Measurements from ENCODE around the gene ACAP3.

ACAP3 gene

DNA sequence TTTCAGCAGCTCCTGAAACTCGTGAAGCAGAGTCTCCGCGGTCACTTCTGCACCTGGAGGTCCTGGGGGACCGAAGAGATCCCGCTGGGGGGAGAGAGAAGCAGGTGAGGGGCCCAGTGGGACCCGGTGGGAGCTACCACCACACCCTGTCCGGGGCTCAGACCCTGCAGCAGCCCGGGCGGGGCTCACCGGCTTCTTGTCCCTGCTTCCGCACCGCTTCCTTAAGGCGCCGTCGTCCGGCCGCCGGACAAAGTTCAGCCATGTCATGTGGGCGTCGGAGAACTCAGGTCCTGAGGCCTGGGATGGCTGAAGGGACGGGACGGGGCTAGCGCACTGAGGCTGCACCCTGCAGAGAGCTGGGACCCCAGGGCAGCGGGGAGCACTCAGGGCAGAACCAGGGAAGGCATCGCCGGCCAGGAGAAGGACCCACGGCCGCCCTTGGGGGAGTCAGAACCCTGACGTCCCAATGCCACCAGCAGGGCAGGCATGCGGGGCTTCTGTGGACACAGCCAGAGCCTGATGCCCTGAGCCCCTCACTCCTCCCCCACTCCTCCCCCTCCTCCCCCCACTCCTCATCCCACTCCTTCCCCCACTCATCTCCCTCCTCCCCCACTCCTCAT is 63.4 kb downstream of the ACAP3 start:
- Histone ChIP-seq H3K27ac (replicated peaks; ENCODE audit: low read length) (no peak overlapping the region), H3K9ac (ENCODE audit: low read depth, low read length, poor library complexity) (no peak overlapping the region), H3K9me3 (replicated peaks in 1 of 2; ENCODE audit: control insufficient read depth in 2 of 2, insufficient read depth in 1 of 2, low read depth in 1 of 2, low read length in 2 of 2) (no peaks in the 10 kb centered on the region), H2BK12ac (ENCODE audit: low read length) (no peak overlapping the region), H3K4ac (ENCODE audit: low read length) (no peak overlapping the region), H2BK5ac (ENCODE audit: low read length) (no peak overlapping the region), H2AK5ac (ENCODE audit: low read depth, low read length) (peak overlapping the region; percentile 40), H2BK120ac (ENCODE audit: low read depth, low read length) (no peak overlapping the region), H4K8ac (ENCODE audit: low read depth, low read length) (no peak overlapping the region), H4K91ac (ENCODE audit: low read depth, low read length, poor library complexity) (no peak overlapping the region), H3K4me2 (ENCODE audit: insufficient read depth, low read length, poor library complexity, severe bottlenecking) (no peak overlapping the region), H2BK15ac (ENCODE audit: low read length) (no peak overlapping the region), H2AFZ (ENCODE audit: low read length) (peak overlapping the region; percentile 17), H3K14ac (ENCODE audit: low read length) (no peak overlapping the region), H3K79me1 (ENCODE audit: low read depth, low read length) (peaks cover 2% of the 10 kb centered on the region), H3K36me3 (replicated peaks in 1 of 2; ENCODE audit: control insufficient read depth in 2 of 2, insufficient read depth in 2 of 2, low read length in 2 of 2) (no peaks in the 10 kb centered on the region), H3K27me3 (ENCODE audit: control insufficient read depth in 3 of 3, insufficient read depth in 3 of 3, low read depth in 1 of 3, low read length in 3 of 3) (peaks cover 0 to 21% (median 21%) of the 10 kb centered on the region in 3 experiments), H3K4me3 (ENCODE audit: low read length in 2 of 2) (no peak overlapping the region), H3K18ac (ENCODE audit: low read length) (peak overlapping the region; percentile 80), H3K23ac (ENCODE audit: low read depth, low read length, poor library complexity) (peak overlapping the region; percentile 80), H3K4me1 (ENCODE audit: control insufficient read depth in 2 of 2, insufficient read depth in 1 of 2, low read depth in 1 of 2, low read length in 2 of 2) (peaks cover 8 to 18% of the 10 kb centered on the region in 2 donors)
- WGBS, 2 donors (ENCODE audit: extremely low coverage in 2 of 2, insufficient read length in 2 of 2, insufficient replicate concordance in 1 of 2), result no CpG with 5 or more reads among the region's 30 CpGs
- no peak for DNase-seq (ENCODE audit: low spot score)

DNA sequence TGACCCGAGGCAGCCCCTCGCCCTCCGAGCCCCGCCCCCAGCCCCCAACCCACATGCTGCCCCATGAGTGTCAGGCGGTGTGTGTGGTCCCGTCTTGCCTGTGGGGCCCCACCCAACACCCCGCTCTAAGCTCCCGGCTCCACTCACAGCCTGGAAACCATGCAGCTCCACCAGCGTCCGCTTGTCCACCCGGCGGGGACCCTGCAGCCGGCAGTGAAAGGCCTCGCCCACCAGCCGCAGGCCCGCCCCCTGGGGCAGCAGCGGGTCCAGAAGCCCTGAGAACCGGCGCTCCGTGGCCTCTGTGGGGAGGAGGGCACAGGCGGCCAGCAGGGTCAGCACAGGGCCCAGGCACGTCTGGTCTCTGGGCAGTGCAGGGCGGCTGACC is 63.9 kb downstream of the ACAP3 start:
- WGBS, 2 donors (ENCODE audit: extremely low coverage in 2 of 2, insufficient read length in 2 of 2, insufficient replicate concordance in 1 of 2), result no CpG with 5 or more reads among the region's 23 CpGs
- H2BK5ac ChIP-seq (ENCODE audit: low read length), result peak overlapping the region; percentile 66
- H3K36me3 ChIP-seq (replicated peaks in 1 of 2; ENCODE audit: control insufficient read depth in 2 of 2, insufficient read depth in 2 of 2, low read length in 2 of 2), result no peaks in the 10 kb centered on the region
- H3K14ac ChIP-seq (ENCODE audit: low read length), result no peak overlapping the region
- H3K9ac ChIP-seq (ENCODE audit: low read depth, low read length, poor library complexity), result no peak overlapping the region
- no peak overlapping the region for H2BK15ac ChIP-seq (ENCODE audit: low read length)
- no peak overlapping the region for H3K4me3 ChIP-seq (ENCODE audit: low read length in 2 of 2)
- H2BK120ac ChIP-seq (ENCODE audit: low read depth, low read length), result no peak overlapping the region
- peak overlapping the region; percentile 28 for H3K18ac ChIP-seq (ENCODE audit: low read length)
- no peak overlapping the region for H2AFZ ChIP-seq (ENCODE audit: low read length)
- H2AK5ac ChIP-seq (ENCODE audit: low read depth, low read length), result peak overlapping the region; percentile 40
- peaks cover 0 to 21% (median 21%) of the 10 kb centered on the region in 3 experiments for H3K27me3 ChIP-seq (ENCODE audit: control insufficient read depth in 3 of 3, insufficient read depth in 3 of 3, low read depth in 1 of 3, low read length in 3 of 3)
- no peak overlapping the region for H4K8ac ChIP-seq (ENCODE audit: low read depth, low read length)
- H3K23ac ChIP-seq (ENCODE audit: low read depth, low read length, poor library complexity), result peak overlapping the region; percentile 80
- peaks cover 8 to 23% of the 10 kb centered on the region in 2 donors for H3K4me1 ChIP-seq (ENCODE audit: control insufficient read depth in 2 of 2, insufficient read depth in 1 of 2, low read depth in 1 of 2, low read length in 2 of 2)
- no peak overlapping the region for H3K4ac ChIP-seq (ENCODE audit: low read length)
- no peak overlapping the region for H3K27ac ChIP-seq (replicated peaks; ENCODE audit: low read length)
- no peak overlapping the region for H3K4me2 ChIP-seq (ENCODE audit: insufficient read depth, low read length, poor library complexity, severe bottlenecking)
- no peaks in the 10 kb centered on the region for H3K9me3 ChIP-seq (replicated peaks in 1 of 2; ENCODE audit: control insufficient read depth in 2 of 2, insufficient read depth in 1 of 2, low read depth in 1 of 2, low read length in 2 of 2)
- no peak for DNase-seq (ENCODE audit: low spot score)
- H3K79me1 ChIP-seq (ENCODE audit: low read depth, low read length), result peaks cover 2% of the 10 kb centered on the region
- no peak overlapping the region for H4K91ac ChIP-seq (ENCODE audit: low read depth, low read length, poor library complexity)
- H2BK12ac ChIP-seq (ENCODE audit: low read length), result no peak overlapping the region

DNA sequence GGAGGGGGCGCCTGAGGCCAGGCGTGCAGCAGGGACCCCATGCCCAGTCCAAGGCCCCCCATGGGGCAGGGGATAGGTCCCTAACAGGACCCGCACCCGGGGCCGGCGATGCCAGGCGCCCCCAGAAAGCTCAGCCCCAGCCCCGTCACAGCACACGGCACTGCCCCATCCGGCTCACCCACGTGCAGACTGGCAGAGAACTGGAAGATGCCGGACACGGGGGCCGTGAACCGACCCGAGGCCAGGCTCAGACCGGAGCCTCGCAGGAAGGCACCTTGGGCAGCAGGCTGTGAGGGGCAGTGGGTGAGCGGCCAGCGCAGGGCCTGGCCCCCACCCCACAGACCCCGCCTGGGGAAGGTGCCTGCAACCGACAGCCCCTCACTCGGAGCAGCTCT is 64.5 kb downstream of the ACAP3 start:
- Histone ChIP-seq H3K36me3 (replicated peaks in 1 of 2; ENCODE audit: control insufficient read depth in 2 of 2, insufficient read depth in 2 of 2, low read length in 2 of 2) (no peaks in the 10 kb centered on the region), H2AK5ac (ENCODE audit: low read depth, low read length) (no peak overlapping the region), H3K9me3 (replicated peaks in 1 of 2; ENCODE audit: control insufficient read depth in 2 of 2, insufficient read depth in 1 of 2, low read depth in 1 of 2, low read length in 2 of 2) (no peaks in the 10 kb centered on the region), H3K4me2 (ENCODE audit: insufficient read depth, low read length, poor library complexity, severe bottlenecking) (no peak overlapping the region), H2BK5ac (ENCODE audit: low read length) (peak overlapping the region; percentile 66), H3K9ac (ENCODE audit: low read depth, low read length, poor library complexity) (no peak overlapping the region), H4K8ac (ENCODE audit: low read depth, low read length) (no peak overlapping the region), H4K91ac (ENCODE audit: low read depth, low read length, poor library complexity) (no peak overlapping the region), H3K27me3 (ENCODE audit: control insufficient read depth in 3 of 3, insufficient read depth in 3 of 3, low read depth in 1 of 3, low read length in 3 of 3) (peaks cover 0 to 21% (median 21%) of the 10 kb centered on the region in 3 experiments), H3K23ac (ENCODE audit: low read depth, low read length, poor library complexity) (no peak overlapping the region), H2BK15ac (ENCODE audit: low read length) (no peak overlapping the region), H3K4me3 (ENCODE audit: low read length in 2 of 2) (no peak overlapping the region), H2BK12ac (ENCODE audit: low read length) (peak overlapping the region; percentile 10), H3K4me1 (ENCODE audit: control insufficient read depth in 2 of 2, insufficient read depth in 1 of 2, low read depth in 1 of 2, low read length in 2 of 2) (peaks cover 10 to 23% of the 10 kb centered on the region in 2 donors), H3K4ac (ENCODE audit: low read length) (no peak overlapping the region), H3K18ac (ENCODE audit: low read length) (peak overlapping the region; percentile 57), H3K79me1 (ENCODE audit: low read depth, low read length) (peaks cover 2% of the 10 kb centered on the region), H3K14ac (ENCODE audit: low read length) (no peak overlapping the region), H3K27ac (replicated peaks; ENCODE audit: low read length) (no peak overlapping the region), H2AFZ (ENCODE audit: low read length) (no peak overlapping the region), H2BK120ac (ENCODE audit: low read depth, low read length) (no peak overlapping the region)
- no CpG with 5 or more reads among the region's 23 CpGs for WGBS, 2 donors (ENCODE audit: extremely low coverage in 2 of 2, insufficient read length in 2 of 2, insufficient replicate concordance in 1 of 2)
- no peak for DNase-seq (ENCODE audit: low spot score)

DNA sequence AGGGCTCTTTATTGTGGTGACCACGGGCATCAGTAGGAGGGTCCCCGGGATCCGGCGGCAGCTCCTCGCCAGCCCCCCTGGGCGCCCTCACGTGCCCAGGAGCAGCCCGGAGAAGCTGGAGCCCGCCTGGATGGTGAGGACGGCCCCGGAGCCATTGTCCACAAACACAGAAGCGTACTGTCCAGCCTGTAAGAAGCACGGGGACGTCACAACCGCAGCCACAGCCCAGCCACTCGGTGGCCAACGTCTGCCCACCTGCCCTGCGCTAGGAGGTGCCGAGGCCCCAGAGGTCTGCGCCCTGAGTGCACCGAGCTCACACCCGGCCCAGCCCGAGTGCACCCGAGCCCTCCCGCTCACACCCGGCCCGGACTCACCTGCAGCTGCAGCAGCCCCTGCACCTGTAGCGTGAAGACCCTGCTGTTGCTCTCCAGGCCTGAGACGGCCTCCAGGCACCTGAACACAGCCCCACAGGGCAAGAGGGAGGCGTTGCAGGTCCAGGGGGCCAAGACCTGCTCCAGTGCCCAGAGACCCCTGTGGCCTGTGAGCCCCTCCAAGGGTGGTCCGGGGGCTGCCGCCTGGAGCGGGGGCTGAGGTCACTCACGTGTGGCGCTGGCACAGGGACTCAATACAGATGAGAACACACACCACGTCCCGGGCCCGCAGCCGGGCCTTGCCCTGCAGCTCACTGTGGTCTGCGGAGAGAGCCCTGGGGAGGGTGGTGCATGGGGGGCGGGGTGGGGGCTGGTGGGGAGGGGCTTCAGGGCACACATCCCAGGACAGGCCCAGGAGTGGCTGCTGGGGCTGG is 65.1 kb downstream of the ACAP3 start:
- H2BK12ac ChIP-seq (ENCODE audit: low read length), result no peak overlapping the region
- no peak overlapping the region for H3K4me2 ChIP-seq (ENCODE audit: insufficient read depth, low read length, poor library complexity, severe bottlenecking)
- no peak for DNase-seq (ENCODE audit: low spot score)
- peak overlapping the region; percentile 47 for H3K14ac ChIP-seq (ENCODE audit: low read length)
- no peak overlapping the region for H3K27ac ChIP-seq (replicated peaks; ENCODE audit: low read length)
- no peak overlapping the region for H2AFZ ChIP-seq (ENCODE audit: low read length)
- peaks cover 0 to 18% (median 18%) of the 10 kb centered on the region in 3 experiments for H3K27me3 ChIP-seq (ENCODE audit: control insufficient read depth in 3 of 3, insufficient read depth in 3 of 3, low read depth in 1 of 3, low read length in 3 of 3)
- no peak overlapping the region for H3K9ac ChIP-seq (ENCODE audit: low read depth, low read length, poor library complexity)
- no peak overlapping the region for H3K18ac ChIP-seq (ENCODE audit: low read length)
- H2BK5ac ChIP-seq (ENCODE audit: low read length), result no peak overlapping the region
- no CpG with 5 or more reads among the region's 41 CpGs for WGBS, 2 donors (ENCODE audit: extremely low coverage in 2 of 2, insufficient read length in 2 of 2, insufficient replicate concordance in 1 of 2)
- no peak overlapping the region for H2BK120ac ChIP-seq (ENCODE audit: low read depth, low read length)
- no peak overlapping the region for H2AK5ac ChIP-seq (ENCODE audit: low read depth, low read length)
- no peak overlapping the region for H4K8ac ChIP-seq (ENCODE audit: low read depth, low read length)
- no peaks in the 10 kb centered on the region for H3K9me3 ChIP-seq (replicated peaks in 1 of 2; ENCODE audit: control insufficient read depth in 2 of 2, insufficient read depth in 1 of 2, low read depth in 1 of 2, low read length in 2 of 2)
- H3K79me1 ChIP-seq (ENCODE audit: low read depth, low read length), result peaks cover 2% of the 10 kb centered on the region
- no peak overlapping the region for H3K23ac ChIP-seq (ENCODE audit: low read depth, low read length, poor library complexity)
- H3K4me3 ChIP-seq (ENCODE audit: low read length in 2 of 2), result no peak overlapping the region
- H3K4me1 ChIP-seq (ENCODE audit: control insufficient read depth in 2 of 2, insufficient read depth in 1 of 2, low read depth in 1 of 2, low read length in 2 of 2), result peaks cover 13 to 28% of the 10 kb centered on the region in 2 donors
- no peak overlapping the region for H2BK15ac ChIP-seq (ENCODE audit: low read length)
- no peak overlapping the region for H4K91ac ChIP-seq (ENCODE audit: low read depth, low read length, poor library complexity)
- no peaks in the 10 kb centered on the region for H3K36me3 ChIP-seq (replicated peaks in 1 of 2; ENCODE audit: control insufficient read depth in 2 of 2, insufficient read depth in 2 of 2, low read length in 2 of 2)
- H3K4ac ChIP-seq (ENCODE audit: low read length), result no peak overlapping the region

All from neuronal stem cell (in vitro differentiated cells).